Measurements from ENCODE around the gene SIGLEC11. TPM values are rescaled to one million over a fixed set of nuclear protein-coding genes. Genes with fewer than 3 reads are reported as not detected.
"Not testable (repeated sequence)": the region's sequence is repeated elsewhere in the genome, so short reads cannot be mapped to it uniquely, and the experiment has no call there.

Gene SIGLEC11
- total RNA-seq, 4 donors from 2014 or later: 0.94 to 1.7 TPM; not detected in 2

DNA sequence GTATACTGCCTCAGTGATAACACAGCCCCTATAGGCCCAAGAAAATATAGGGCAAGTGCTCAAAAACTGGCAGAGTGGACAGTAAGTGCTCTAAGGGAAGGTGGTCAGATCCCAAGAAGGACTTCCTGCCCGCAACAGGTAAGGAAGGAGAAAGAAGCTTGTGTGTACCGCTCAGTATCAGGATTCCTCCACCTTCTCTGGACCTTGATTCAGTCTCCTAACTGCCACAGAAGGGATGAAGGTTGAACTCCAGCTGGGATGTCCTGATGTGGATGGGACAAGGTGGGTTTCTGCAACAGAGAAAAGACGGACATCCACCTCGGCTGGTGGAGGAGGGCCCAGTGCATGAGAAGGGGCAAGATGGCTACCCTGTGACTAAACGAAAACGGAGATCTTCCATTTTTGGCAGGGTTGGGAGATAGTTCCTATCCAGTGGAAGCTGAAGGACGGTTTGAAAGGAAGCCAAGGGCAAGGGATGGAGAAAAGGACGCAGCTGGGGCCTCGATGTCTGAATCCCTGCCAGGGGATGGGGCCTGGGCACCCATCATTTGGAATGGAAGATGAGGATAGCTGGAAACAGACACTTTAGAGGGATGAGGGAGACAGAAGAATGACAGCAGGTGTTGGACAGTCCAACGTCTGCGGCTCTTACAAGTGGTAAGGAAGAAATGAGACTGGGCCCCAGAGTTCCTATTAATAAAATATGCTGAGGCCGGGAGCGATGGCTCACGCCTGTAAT is 33.3 kb downstream of the SIGLEC11 start:
- no peaks in the 10 kb centered on the region for H3K9me3 ChIP-seq
- TF ChIP-seq, protein P1, sequence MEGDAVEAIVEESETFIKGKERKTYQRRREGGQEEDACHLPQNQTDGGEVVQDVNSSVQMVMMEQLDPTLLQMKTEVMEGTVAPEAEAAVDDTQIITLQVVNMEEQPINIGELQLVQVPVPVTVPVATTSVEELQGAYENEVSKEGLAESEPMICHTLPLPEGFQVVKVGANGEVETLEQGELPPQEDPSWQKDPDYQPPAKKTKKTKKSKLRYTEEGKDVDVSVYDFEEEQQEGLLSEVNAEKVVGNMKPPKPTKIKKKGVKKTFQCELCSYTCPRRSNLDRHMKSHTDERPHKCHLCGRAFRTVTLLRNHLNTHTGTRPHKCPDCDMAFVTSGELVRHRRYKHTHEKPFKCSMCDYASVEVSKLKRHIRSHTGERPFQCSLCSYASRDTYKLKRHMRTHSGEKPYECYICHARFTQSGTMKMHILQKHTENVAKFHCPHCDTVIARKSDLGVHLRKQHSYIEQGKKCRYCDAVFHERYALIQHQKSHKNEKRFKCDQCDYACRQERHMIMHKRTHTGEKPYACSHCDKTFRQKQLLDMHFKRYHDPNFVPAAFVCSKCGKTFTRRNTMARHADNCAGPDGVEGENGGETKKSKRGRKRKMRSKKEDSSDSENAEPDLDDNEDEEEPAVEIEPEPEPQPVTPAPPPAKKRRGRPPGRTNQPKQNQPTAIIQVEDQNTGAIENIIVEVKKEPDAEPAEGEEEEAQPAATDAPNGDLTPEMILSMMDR (IDR thresholded peaks at IDR 0.05): no peak
- no peak for TF ChIP-seq POLR2A (IDR thresholded peaks at IDR 0.05)
- no peaks in the 10 kb centered on the region for H3K27me3 ChIP-seq
- no peak for DNase-seq
- H3K36me3 ChIP-seq: peaks cover 0 to 27% (median 0%) of the 10 kb centered on the region in 3 donors
- H3K27ac ChIP-seq: peak overlapping the region in 2 of 4 donors; percentile 92
- H3K4me3 ChIP-seq: peak overlapping the region in 2 of 4 donors; percentile 6 to 93
- H3K4me1 ChIP-seq: peaks cover 0 to 28% (median 7%) of the 10 kb centered on the region in 4 donors

DNA sequence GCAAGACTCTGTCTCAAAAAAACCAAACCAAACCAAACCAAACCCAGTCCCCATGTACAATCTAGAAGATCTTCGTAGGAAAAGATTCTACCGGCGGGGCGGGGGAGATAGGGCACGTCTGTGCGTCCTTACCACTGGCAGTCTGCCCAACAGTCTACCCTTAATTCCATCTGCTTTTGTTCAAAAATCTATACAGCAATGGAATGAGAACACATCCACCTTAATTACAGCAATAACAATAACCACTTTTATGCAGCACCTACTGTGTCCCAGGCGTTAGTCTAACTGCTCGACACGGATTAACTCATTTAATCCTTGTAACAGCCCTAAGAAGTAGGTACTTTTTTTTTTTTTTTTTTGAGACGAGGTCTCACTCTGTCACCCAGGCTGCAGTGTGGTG is 34.5 kb downstream of the SIGLEC11 start:
- Histone ChIP-seq H3K4me1 (peaks cover 0 to 28% (median 8%) of the 10 kb centered on the region in 4 donors), H3K4me3 (no peak overlapping the region), H3K27ac (no peak overlapping the region), H3K27me3 (no peaks in the 10 kb centered on the region), H3K9me3 (no peaks in the 10 kb centered on the region), H3K36me3 (peaks cover 0 to 30% (median 0%) of the 10 kb centered on the region in 3 donors)
- no peak for DNase-seq
- TF ChIP-seq, protein P1 (IDR thresholded peaks at IDR 0.05): no peak
- no peak for TF ChIP-seq POLR2A (IDR thresholded peaks at IDR 0.05)

DNA sequence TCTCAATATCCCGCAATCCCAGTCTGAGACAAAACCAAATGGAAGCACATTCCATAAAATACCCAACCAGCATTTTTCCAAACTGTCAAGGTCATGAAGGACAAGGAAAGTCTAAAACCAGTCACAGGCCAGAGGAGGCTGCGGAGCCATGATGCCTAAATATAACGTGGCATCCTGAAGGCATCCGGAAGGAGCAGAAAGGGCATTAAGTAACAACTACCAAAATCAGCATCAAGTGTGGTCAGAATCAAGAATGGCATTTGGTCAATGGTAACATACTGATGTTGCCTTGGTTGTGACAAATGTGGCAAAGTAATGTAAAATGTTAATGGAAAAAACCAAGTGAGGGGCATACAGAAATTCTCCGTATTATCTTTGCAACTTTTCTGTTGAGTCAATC is 35.5 kb downstream of the SIGLEC11 start:
- DNase-seq: no peak
- TF ChIP-seq POLR2A (IDR thresholded peaks at IDR 0.05): no peak
- TF ChIP-seq, protein P1 (IDR thresholded peaks at IDR 0.05): no peak
- Histone ChIP-seq H3K4me1 (peaks cover 0 to 26% (median 8%) of the 10 kb centered on the region in 4 donors), H3K9me3 (no peaks in the 10 kb centered on the region), H3K4me3 (no peak overlapping the region), H3K27ac (no peak overlapping the region), H3K36me3 (peaks cover 0 to 38% (median 0%) of the 10 kb centered on the region in 3 donors), H3K27me3 (no peaks in the 10 kb centered on the region)

DNA sequence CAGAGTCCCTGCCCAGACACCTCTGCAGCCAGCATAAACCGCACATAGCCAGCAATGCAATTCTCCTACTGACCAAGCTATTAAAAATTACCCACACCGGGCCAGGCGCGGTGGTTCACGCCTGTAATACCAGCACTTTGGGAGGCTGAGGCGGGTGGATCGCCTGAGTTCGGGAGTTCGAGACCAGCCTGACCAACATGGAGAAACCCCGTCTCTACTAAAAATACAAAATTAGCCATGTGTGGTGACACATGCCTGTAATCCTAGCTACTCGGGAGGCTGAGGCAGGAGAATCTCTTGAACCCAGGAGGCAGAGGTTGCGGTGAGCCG is 36.1 kb downstream of the SIGLEC11 start:
- peaks cover 0 to 40% (median 0%) of the 10 kb centered on the region in 3 donors for H3K36me3 ChIP-seq
- H3K4me1 ChIP-seq: peaks cover 0 to 20% (median 6%) of the 10 kb centered on the region in 4 donors
- not testable (repeated sequence) for H3K9me3 ChIP-seq, H3K27ac ChIP-seq, DNase-seq, H3K27me3 ChIP-seq, H3K4me3 ChIP-seq

DNA sequence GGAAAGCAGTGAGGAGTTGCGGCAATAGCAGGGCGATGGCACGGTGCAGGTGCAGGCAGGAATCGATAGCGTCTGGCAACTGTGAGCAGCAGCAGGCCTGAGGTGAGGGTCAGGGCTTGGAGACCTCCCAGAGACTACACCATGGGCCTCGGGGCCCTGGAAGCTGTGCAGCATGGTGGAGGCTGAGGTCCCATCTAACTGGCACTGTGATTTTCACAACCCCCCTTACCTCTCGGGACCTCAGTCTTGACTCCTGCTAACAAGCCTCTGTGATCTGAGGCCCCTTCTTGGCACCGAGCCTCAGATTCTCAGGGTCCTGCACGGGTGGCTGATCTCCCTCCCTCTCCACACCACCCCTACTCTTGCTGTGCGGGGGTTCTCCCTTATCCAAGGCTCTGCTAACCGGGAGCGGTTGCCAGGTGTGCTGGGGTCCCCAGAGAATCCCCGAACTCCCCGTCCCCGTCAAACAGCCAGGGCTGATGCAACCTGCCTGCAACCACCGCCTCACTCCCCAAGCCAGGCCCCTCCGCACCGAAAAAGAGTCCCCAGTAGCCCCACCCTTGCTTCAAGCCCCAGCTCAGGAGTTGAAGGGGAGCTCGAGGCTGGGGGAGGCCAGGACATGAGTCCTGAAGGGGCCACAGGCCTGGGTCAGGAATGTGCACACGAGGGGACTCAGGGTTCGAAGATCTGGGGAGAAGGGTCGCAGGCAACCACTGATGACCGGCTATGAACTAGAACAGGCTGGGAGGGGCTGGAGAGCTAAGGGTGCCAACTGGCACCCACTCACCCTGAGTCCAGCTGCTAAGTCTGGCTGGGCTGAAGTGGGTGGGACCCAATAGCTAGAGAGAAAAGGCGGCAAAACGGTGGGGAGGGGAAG is 36.7 kb downstream of the SIGLEC11 start:
- peaks cover 0 to 40% (median 0%) of the 10 kb centered on the region in 3 donors for H3K36me3 ChIP-seq
- H3K27me3 ChIP-seq: no peaks in the 10 kb centered on the region
- TF ChIP-seq POLR2A (IDR thresholded peaks at IDR 0.05): no peak
- TF ChIP-seq, protein P1 (IDR thresholded peaks at IDR 0.05): no peak
- DNase-seq: no peak
- no peaks in the 10 kb centered on the region for H3K9me3 ChIP-seq
- no peak overlapping the region for H3K4me3 ChIP-seq
- peaks cover 0 to 20% (median 6%) of the 10 kb centered on the region in 4 donors for H3K4me1 ChIP-seq
- H3K27ac ChIP-seq: peak overlapping the region in 1 of 4 donors; percentile 7
